ENCODE results near the gene PTS. TPM values are rescaled to one million over a fixed set of nuclear protein-coding genes. Genes with fewer than 3 reads are reported as not detected.

The PTS gene
- total RNA-seq, 1 donor from 2014 or later = 108 TPM

GRCh38 chr11:112212710-112213109 is 13.5 kb upstream of the PTS start:
- Histone ChIP-seq H3F3A (ENCODE audit: low read depth) (no peaks in the 10 kb centered on the region), H2AFZ (replicated peaks) (no peak overlapping the region), H4K20me1 (ENCODE audit: low read depth) (no peaks in the 10 kb centered on the region), H3K9ac (no peak overlapping the region), H3K9me3 (ENCODE audit: low read depth) (no peaks in the 10 kb centered on the region), H3K4me3 (no peak overlapping the region), H3K4me1 (no peaks in the 10 kb centered on the region), H3K4me2 (no peak overlapping the region), H3K79me2 (ENCODE audit: low read depth) (no peaks in the 10 kb centered on the region), H3K27me3 (peaks cover 31% of the 10 kb centered on the region), H3K36me3 (no peaks in the 10 kb centered on the region), H3K27ac (no peak overlapping the region)
- no peaks in the 10 kb centered on the region for H3K9me3 Mint-ChIP-seq
- H3K4me1 Mint-ChIP-seq = no peaks in the 10 kb centered on the region
- H3K27me3 Mint-ChIP-seq (ENCODE audit: insufficient read depth, low read depth) = no peaks in the 10 kb centered on the region
- no peak overlapping the region for H3K4me3 Mint-ChIP-seq
- DNase-seq (ENCODE audit: low spot score) = no peak
- H3K27ac Mint-ChIP-seq = no peak overlapping the region
- no peaks in the 10 kb centered on the region for H3K36me3 Mint-ChIP-seq
- no peak for TF ChIP-seq EZH2phosphoT487 (IDR thresholded peaks at IDR 0.05)

GRCh38 chr11:112213753-112214152 is 12.5 kb upstream of the PTS start:
- H3K9me3 ChIP-seq (ENCODE audit: low read depth) = no peaks in the 10 kb centered on the region
- H3K4me2 ChIP-seq = no peak overlapping the region
- Mint-ChIP-seq H3K36me3 (no peaks in the 10 kb centered on the region), H3K4me1 (no peaks in the 10 kb centered on the region), H3K4me3 (no peak overlapping the region), H3K9me3 (no peaks in the 10 kb centered on the region), H3K27ac (no peak overlapping the region), H3K27me3 (ENCODE audit: insufficient read depth, low read depth) (no peaks in the 10 kb centered on the region)
- no peaks in the 10 kb centered on the region for H3K4me1 ChIP-seq
- no peaks in the 10 kb centered on the region for H3K79me2 ChIP-seq (ENCODE audit: low read depth)
- H3K4me3 ChIP-seq = no peak overlapping the region
- H3K27me3 ChIP-seq = peaks cover 25% of the 10 kb centered on the region
- no peaks in the 10 kb centered on the region for H3F3A ChIP-seq (ENCODE audit: low read depth)
- H3K9ac ChIP-seq = no peak overlapping the region
- no peak for TF ChIP-seq EZH2phosphoT487 (IDR thresholded peaks at IDR 0.05)
- TF ChIP-seq EZH2 (IDR thresholded peaks at IDR 0.05) = no peak
- TF ChIP-seq CTCF (IDR thresholded peaks at IDR 0.05) = no peak
- H3K27ac ChIP-seq = no peak overlapping the region
- no peak overlapping the region for H2AFZ ChIP-seq (replicated peaks)
- H4K20me1 ChIP-seq (ENCODE audit: low read depth) = no peaks in the 10 kb centered on the region
- no peak for DNase-seq (ENCODE audit: low spot score)
- H3K36me3 ChIP-seq = no peaks in the 10 kb centered on the region

GRCh38 chr11:112215621-112216020 is 10.6 kb upstream of the PTS start:
- H3K9ac ChIP-seq = no peak overlapping the region
- no peaks in the 10 kb centered on the region for H3K9me3 ChIP-seq (ENCODE audit: low read depth)
- no peak overlapping the region for H3K27ac Mint-ChIP-seq
- no peak overlapping the region for H3K27ac ChIP-seq
- no peaks in the 10 kb centered on the region for H3F3A ChIP-seq (ENCODE audit: low read depth)
- H3K36me3 ChIP-seq = no peaks in the 10 kb centered on the region
- no peaks in the 10 kb centered on the region for H3K4me1 Mint-ChIP-seq
- H3K4me2 ChIP-seq = no peak overlapping the region
- no peak overlapping the region for H3K4me3 Mint-ChIP-seq
- H3K27me3 Mint-ChIP-seq (ENCODE audit: insufficient read depth, low read depth) = no peaks in the 10 kb centered on the region
- H3K4me1 ChIP-seq = no peaks in the 10 kb centered on the region
- TF ChIP-seq EZH2 (IDR thresholded peaks at IDR 0.05) (no peak), CTCF (IDR thresholded peaks at IDR 0.05) (no peak), EZH2phosphoT487 (IDR thresholded peaks at IDR 0.05) (no peak)
- H3K9me3 Mint-ChIP-seq = no peaks in the 10 kb centered on the region
- H3K36me3 Mint-ChIP-seq = no peaks in the 10 kb centered on the region
- no peak for DNase-seq (ENCODE audit: low spot score)
- H4K20me1 ChIP-seq (ENCODE audit: low read depth) = no peaks in the 10 kb centered on the region
- H3K4me3 ChIP-seq = no peak overlapping the region
- no peak overlapping the region for H2AFZ ChIP-seq (replicated peaks)
- H3K27me3 ChIP-seq = peaks cover 8% of the 10 kb centered on the region
- no peaks in the 10 kb centered on the region for H3K79me2 ChIP-seq (ENCODE audit: low read depth)

GRCh38 chr11:112216561-112217105 is 9.6 kb upstream of the PTS start:
- H3K27ac ChIP-seq = no peak overlapping the region
- H4K20me1 ChIP-seq (ENCODE audit: low read depth) = no peaks in the 10 kb centered on the region
- H3K4me3 ChIP-seq = no peak overlapping the region
- no peaks in the 10 kb centered on the region for H3K79me2 ChIP-seq (ENCODE audit: low read depth)
- H3K4me2 ChIP-seq = no peak overlapping the region
- H3K9me3 ChIP-seq (ENCODE audit: low read depth) = no peaks in the 10 kb centered on the region
- Mint-ChIP-seq H3K27me3 (ENCODE audit: insufficient read depth, low read depth) (no peaks in the 10 kb centered on the region), H3K36me3 (no peaks in the 10 kb centered on the region), H3K4me3 (no peak overlapping the region), H3K4me1 (no peaks in the 10 kb centered on the region), H3K27ac (no peak overlapping the region), H3K9me3 (no peaks in the 10 kb centered on the region)
- H3K27me3 ChIP-seq = no peaks in the 10 kb centered on the region
- no peak overlapping the region for H3K9ac ChIP-seq
- TF ChIP-seq EZH2phosphoT487 (IDR thresholded peaks at IDR 0.05) (no peak), EZH2 (IDR thresholded peaks at IDR 0.05) (no peak), CTCF (IDR thresholded peaks at IDR 0.05) (no peak)
- H3K36me3 ChIP-seq = no peaks in the 10 kb centered on the region
- no peaks in the 10 kb centered on the region for H3K4me1 ChIP-seq
- no peaks in the 10 kb centered on the region for H3F3A ChIP-seq (ENCODE audit: low read depth)
- no peak for DNase-seq (ENCODE audit: low spot score)
- H2AFZ ChIP-seq (replicated peaks) = no peak overlapping the region

All from neural progenitor cell (in vitro differentiated cells).